ENCODE data around the gene MDN1. TPM values are rescaled to one million over a fixed set of nuclear protein-coding genes. Genes with fewer than 3 reads are reported as not detected.

The MDN1 gene
- total RNA-seq, 1 experiment from 2014 or later, result 53.6 TPM

GRCh38 chr6:89612121-89612520 lies 207.5 kb downstream of the MDN1 start:
- Histone ChIP-seq H3K27me3 (ENCODE audit: insufficient read depth, low read length) (no peaks in the 10 kb centered on the region), H3K9me2 (ENCODE audit: insufficient read depth) (no peaks in the 10 kb centered on the region), H3K4me1 (ENCODE audit: control insufficient read depth in 1 of 2, insufficient read depth in 2 of 2, low read length in 2 of 2) (no peaks in the 10 kb centered on the region), H3K9me3 (ENCODE audit: control insufficient read depth in 1 of 2, insufficient read depth in 1 of 2, low read depth in 1 of 2, low read length in 2 of 2) (no peaks in the 10 kb centered on the region), H3K9ac (ENCODE audit: low read length) (no peak overlapping the region), H3K27ac (ENCODE audit: low read depth, low read length) (no peak overlapping the region), H3K4me2 (ENCODE audit: low read length) (no peak overlapping the region), H3K79me2 (ENCODE audit: insufficient read depth, low read length) (no peaks in the 10 kb centered on the region), H2AFZ (ENCODE audit: low read depth, low read length, poor library complexity, severe bottlenecking) (no peak overlapping the region), H3K36me3 (ENCODE audit: control insufficient read depth in 1 of 2, insufficient read depth in 2 of 2, low read length in 2 of 2) (no peaks in the 10 kb centered on the region), H4K20me1 (ENCODE audit: insufficient read depth) (no peaks in the 10 kb centered on the region), H3K4me3 (replicated peaks in 1 of 2; ENCODE audit: low read depth in 1 of 2, low read length in 2 of 2) (no peak overlapping the region)
- intact Hi-C loops (cut with micrococcal nuclease), result loop anchor here (10.0 kb wide), 1 partner anchor 487 kb away; no protein-coding TSS in a partner anchor
- DNase-seq (ENCODE audit: low read depth, low spot score) (no peak), ATAC-seq (peak; percentile 52; the same call in 1 of the 2 replicates)
- RAD21 ChIA-PET (ENCODE audit: low non-redundant PET in 1 of 2, low total read pairs in 2 of 2, uncharacterized antibody in 2 of 2, unreplicated experiment in 2 of 2), result no interaction called here
- TF ChIP-seq ZNF274 (IDR thresholded peaks at IDR 0.05; ENCODE audit: low read depth, low read length), result no peak
- no peak for TF ChIP-seq ZFX (IDR thresholded peaks at IDR 0.05)
- TF ChIP-seq FOSL1 (IDR thresholded peaks at IDR 0.05; ENCODE audit: low read depth), result no peak
- TF ChIP-seq EGR1 (IDR thresholded peaks at IDR 0.05; ENCODE audit: low read depth), result no peak
- TF ChIP-seq JUND (IDR thresholded peaks at IDR 0.05), result no peak
- no peak for TF ChIP-seq SRF (IDR thresholded peaks at IDR 0.05; ENCODE audit: low read depth)
- TF ChIP-seq POLR2A (IDR thresholded peaks at IDR 0.05; ENCODE audit: borderline replicate concordance, extremely low read depth, insufficient read depth, insufficient read length), result no peak
- no peak for TF ChIP-seq SIN3A (IDR thresholded peaks at IDR 0.05; ENCODE audit: low read depth)
- TF ChIP-seq SP1 (IDR thresholded peaks at IDR 0.05; ENCODE audit: low read depth), result no peak
- TF ChIP-seq CTCF (IDR thresholded peaks at IDR 0.05 in 2 of 3, conservative IDR thresholded peaks at IDR 0.05 in 1 of 3; ENCODE audit: borderline replicate concordance in 1 of 3, insufficient read depth in 1 of 3, low read depth in 2 of 3, low read length in 2 of 3), result peak in 2 of 3 experiments; percentile 12 to 38; a peak in 2 of 6 replicates
- no peak for TF ChIP-seq EZH2phosphoT487 (IDR thresholded peaks at IDR 0.05; ENCODE audit: borderline replicate concordance)
- no peak for TF ChIP-seq POLR2AphosphoS5 (IDR thresholded peaks at IDR 0.05; ENCODE audit: low read depth, low read length)
- no peak for TF ChIP-seq CEBPB (IDR thresholded peaks at IDR 0.05; ENCODE audit: low read depth)
- TF ChIP-seq RAD21 (IDR thresholded peaks at IDR 0.05; ENCODE audit: low read depth), result 0 out of 2 replicates have a peak, but pooled peaks have one; percentile 20
- TF ChIP-seq MAX (IDR thresholded peaks at IDR 0.05), result no peak
- no peak for TF ChIP-seq TCF7L2 (IDR thresholded peaks at IDR 0.05; ENCODE audit: borderline replicate concordance, extremely low read depth, insufficient read depth, insufficient read length)
- TF ChIP-seq CBX3 (IDR thresholded peaks at IDR 0.05; ENCODE audit: low read depth), result no peak
- CTCF ChIA-PET, result interaction anchor here (1.5 kb wide), 1 partner anchor 180 kb away, joined by 6 read pairs; no protein-coding TSS in a partner anchor
- BruUV-seq (replicated peaks), result no TSS peak
- POLR2A ChIA-PET, result no interaction called here
